GM23338 (cell line): ENCODE measurements around the gene TIMM44. TPM values are rescaled to one million over a fixed set of nuclear protein-coding genes. Genes with fewer than 3 reads are reported as not detected.
A peak's percentile ranks its signal among the peaks of the same experiment; 100 is the strongest.

Experiments used
- ATAC-seq: fragments of 200-7000 bp; cut with Tn5 transposase; 3 replicates; pipeline ENCODE4 v1.9.1; 2020
- DNase-seq: peaks from one replicate; pipeline ENCODE4 v3.0.0-alpha.2; 2015; ENCODE audit warnings: low spot score
- H2AFZ ChIP-seq: fragments of 200-600 bp; sonication (generic); 2 replicates; pipeline ENCODE4 v1.8.0; 2016; ENCODE audit warnings: antibody characterized with exemption, mild to moderate bottlenecking, moderate library complexity
- H3F3A ChIP-seq: fragments of 200-600 bp; sonication (generic); replicated peaks from 2 replicates; pipeline ENCODE4 v1.8.0; 2017; ENCODE audit warnings: antibody characterized with exemption, mixed run types, low read depth
- H3K27ac ChIP-seq: fragments of 200-600 bp; sonication (generic); 2 replicates; pipeline ENCODE4 v1.6.1; 2016; ENCODE audit warnings: low read depth
- H3K27me3 ChIP-seq: fragments of 200-600 bp; sonication (generic); 2 replicates; pipeline ENCODE4 v1.8.0; 2016; ENCODE audit warnings: mild to moderate bottlenecking, mixed run types, moderate library complexity; ENCODE audit not compliant: insufficient read depth
- H3K36me3 ChIP-seq: fragments of 200-600 bp; sonication (generic); 2 replicates; pipeline ENCODE4 v1.8.0; 2016; ENCODE audit warnings: mild to moderate bottlenecking; ENCODE audit not compliant: insufficient read depth
- H3K4me1 ChIP-seq: fragments of 200-600 bp; sonication (generic); 2 replicates; pipeline ENCODE4 v1.8.0; 2016; ENCODE audit warnings: mild to moderate bottlenecking, moderate library complexity; ENCODE audit not compliant: insufficient read depth
- H3K4me2 ChIP-seq: fragments of 200-600 bp; sonication (generic); 2 replicates; pipeline ENCODE4 v1.7.1; 2017; ENCODE audit warnings: mixed run types
- H3K4me3 ChIP-seq: fragments of 200-600 bp; sonication (generic); 2 replicates; pipeline ENCODE4 v1.6.1; 2016; ENCODE audit warnings: mixed run types
- H3K79me2 ChIP-seq: fragments of 200-600 bp; sonication (generic); replicated peaks from 2 replicates; pipeline ENCODE4 v1.8.0; 2017; ENCODE audit warnings: mild to moderate bottlenecking; ENCODE audit not compliant: insufficient read depth
- H3K9me2 ChIP-seq: fragments of 200-600 bp; sonication (generic); 2 replicates; pipeline ENCODE4 v1.8.0; 2017; ENCODE audit not compliant: insufficient read depth
- H4K20me1 ChIP-seq: fragments of 200-600 bp; sonication (generic); replicated peaks from 2 replicates; pipeline ENCODE4 v1.8.0; 2017; ENCODE audit warnings: mild to moderate bottlenecking; ENCODE audit not compliant: insufficient read depth
- H3K27ac Mint-ChIP-seq: 2 replicates; pipeline ENCODE4 v1.8.0; 2020; ENCODE audit warnings: inconsistent platforms, mild to moderate bottlenecking, moderate library complexity, mixed read lengths
- H3K27me3 Mint-ChIP-seq: 3 replicates; pipeline ENCODE4 v1.8.0; 2022; ENCODE audit warnings: low read depth, mild to moderate bottlenecking, moderate library complexity, mixed read lengths, inconsistent platforms; ENCODE audit not compliant: insufficient read depth, poor library complexity
- H3K36me3 Mint-ChIP-seq: 3 replicates; pipeline ENCODE4 v1.8.0; 2021; ENCODE audit warnings: low read depth, mild to moderate bottlenecking, inconsistent platforms, moderate library complexity, mixed read lengths
- H3K4me1 Mint-ChIP-seq: 3 replicates; pipeline ENCODE4 v1.8.0; 2020; ENCODE audit warnings: mild to moderate bottlenecking, inconsistent platforms, mixed read lengths
- H3K4me3 Mint-ChIP-seq: 3 replicates; pipeline ENCODE4 v1.8.0; 2021; ENCODE audit warnings: moderate library complexity, mild to moderate bottlenecking, inconsistent platforms, mixed read lengths
- H3K9me3 Mint-ChIP-seq: 3 replicates; pipeline ENCODE4 v1.8.0; 2020; ENCODE audit warnings: moderate library complexity, mild to moderate bottlenecking, inconsistent platforms, mixed read lengths
- CREB1 ChIP-seq: fragments of 250-450 bp; sonication (Bioruptor Pico); IDR thresholded peaks from 2 replicates; pipeline ENCODE4 v1.5.0; 2020; ENCODE audit warnings: low read depth, mild to moderate bottlenecking, moderate library complexity
- ETS1 ChIP-seq: IDR thresholded peaks from 2 replicates; pipeline ENCODE4 v1.6.1; 2016; ENCODE audit warnings: antibody characterized with exemption
- JUNB ChIP-seq: IDR thresholded peaks from one replicate; pipeline ENCODE4 v1.6.1; 2016; ENCODE audit warnings: antibody characterized with exemption; ENCODE audit not compliant: unreplicated experiment
- POLR2AphosphoS5 ChIP-seq: IDR thresholded peaks from 2 replicates; pipeline ENCODE4 v1.6.1; 2016; ENCODE audit warnings: antibody characterized with exemption, low read depth
- REST ChIP-seq: IDR thresholded peaks from one replicate; pipeline ENCODE4 v1.6.1; 2018; ENCODE audit warnings: antibody characterized with exemption; ENCODE audit not compliant: unreplicated experiment
- ZNF114 ChIP-seq: fragments of 250-450 bp; sonication (Bioruptor Pico); IDR thresholded peaks from 2 replicates; pipeline ENCODE4 v1.5.0; 2020; ENCODE audit warnings: mild to moderate bottlenecking, moderate library complexity
- polyA plus RNA-seq: library from polyadenylated mRNA; unstranded; fragments of >200 nt; fragmentation: Nextera tagmentation; extraction: Ambion mirVana; gene quantifications from 2 replicates; pipeline ENCODE4 v1.2.1, GENCODE V29; 2016
- total RNA-seq: library from RNA; depleted of rRNA; stranded (reverse); fragments of >200 nt; shearing (Covaris generic); gene quantifications from 2 replicates; pipeline ENCODE4 v1.2.3, GENCODE V29; 2014
- TF ChIP-seq, protein P1 (sequence below), 2 experiments: fragments of 200-600 bp in 1 of 2; sonication (generic) in 1 of 2; conservative IDR thresholded peaks; 2 replicates each; pipeline versions ENCODE4 v1.5.1 to v1.6.1; 2016 to 2017; ENCODE audit warnings: antibody characterized with exemption in 2 of 2, low read depth in 2 of 2, mild to moderate bottlenecking in 2 of 2, moderate library complexity in 1 of 2

TIMM44 gene
- total and polyA plus RNA-seq, 2 experiments from 2014 or later: 125 to 128 TPM

- Mint-ChIP-seq H3K9me3 (no peaks in the 10 kb centered on the region), H3K27me3 (peaks cover 21% of the 10 kb centered on the region), H3K4me3 (no peak overlapping the region), H3K27ac (no peak overlapping the region), H3K4me1 (peaks cover 23% of the 10 kb centered on the region), H3K36me3 (peaks cover 65% of the 10 kb centered on the region)
- Histone ChIP-seq H3K9me2 (no peaks in the 10 kb centered on the region), H2AFZ (no peak overlapping the region), H3K4me1 (peaks cover 15% of the 10 kb centered on the region), H3K4me3 (no peak overlapping the region), H3K4me2 (no peak overlapping the region), H3K79me2 (no peaks in the 10 kb centered on the region; the same call in 1 of the 2 replicates), H3K36me3 (peaks cover 22% of the 10 kb centered on the region), H4K20me1 (peaks cover 27% of the 10 kb centered on the region), H3K27me3 (no peaks in the 10 kb centered on the region), H3K27ac (peak overlapping the region; percentile 79), H3F3A (peaks cover 36% of the 10 kb centered on the region)
- DNase-seq (no peak), ATAC-seq (no peak)
- TF ChIP-seq, protein P1, sequence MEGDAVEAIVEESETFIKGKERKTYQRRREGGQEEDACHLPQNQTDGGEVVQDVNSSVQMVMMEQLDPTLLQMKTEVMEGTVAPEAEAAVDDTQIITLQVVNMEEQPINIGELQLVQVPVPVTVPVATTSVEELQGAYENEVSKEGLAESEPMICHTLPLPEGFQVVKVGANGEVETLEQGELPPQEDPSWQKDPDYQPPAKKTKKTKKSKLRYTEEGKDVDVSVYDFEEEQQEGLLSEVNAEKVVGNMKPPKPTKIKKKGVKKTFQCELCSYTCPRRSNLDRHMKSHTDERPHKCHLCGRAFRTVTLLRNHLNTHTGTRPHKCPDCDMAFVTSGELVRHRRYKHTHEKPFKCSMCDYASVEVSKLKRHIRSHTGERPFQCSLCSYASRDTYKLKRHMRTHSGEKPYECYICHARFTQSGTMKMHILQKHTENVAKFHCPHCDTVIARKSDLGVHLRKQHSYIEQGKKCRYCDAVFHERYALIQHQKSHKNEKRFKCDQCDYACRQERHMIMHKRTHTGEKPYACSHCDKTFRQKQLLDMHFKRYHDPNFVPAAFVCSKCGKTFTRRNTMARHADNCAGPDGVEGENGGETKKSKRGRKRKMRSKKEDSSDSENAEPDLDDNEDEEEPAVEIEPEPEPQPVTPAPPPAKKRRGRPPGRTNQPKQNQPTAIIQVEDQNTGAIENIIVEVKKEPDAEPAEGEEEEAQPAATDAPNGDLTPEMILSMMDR (conservative IDR thresholded peaks at IDR 0.05; ENCODE audit: low read depth in 2 of 2): no peak
- TF ChIP-seq POLR2AphosphoS5: no peak
- TF ChIP-seq JUNB: no peak
- no peak for TF ChIP-seq REST
- TF ChIP-seq ETS1: no peak
- no peak for TF ChIP-seq ZNF114 (CRISPR knock-in tag)
- TF ChIP-seq CREB1 (CRISPR knock-in tag): no peak
Measured at GRCh38 chr19:7971553-7972520, 28.4 kb upstream of the TIMM44 start.
